HG03571 (cell line): Measurements from ENCODE around the gene TMPRSS7.

Experiments used
- ATAC-seq: cut with Tn5 transposase; IDR thresholded peaks from one replicate; pipeline ENCODE4 v1.9.1; 2021; ENCODE audit not compliant: unreplicated experiment

Gene TMPRSS7

GRCh38 chr3:112034436-112034835, at the start of gene TMPRSS7:
TSS of gene TMPRSS7 (plus strand) at chr3:112034736. CDS start at chr3:112034846, 110 bp downstream.
- ATAC-seq, result no peak

- ATAC-seq, result no peak
Observed at GRCh38 chr3:111986800-111987199, 47.7 kb upstream of the TMPRSS7 start.

DNA sequence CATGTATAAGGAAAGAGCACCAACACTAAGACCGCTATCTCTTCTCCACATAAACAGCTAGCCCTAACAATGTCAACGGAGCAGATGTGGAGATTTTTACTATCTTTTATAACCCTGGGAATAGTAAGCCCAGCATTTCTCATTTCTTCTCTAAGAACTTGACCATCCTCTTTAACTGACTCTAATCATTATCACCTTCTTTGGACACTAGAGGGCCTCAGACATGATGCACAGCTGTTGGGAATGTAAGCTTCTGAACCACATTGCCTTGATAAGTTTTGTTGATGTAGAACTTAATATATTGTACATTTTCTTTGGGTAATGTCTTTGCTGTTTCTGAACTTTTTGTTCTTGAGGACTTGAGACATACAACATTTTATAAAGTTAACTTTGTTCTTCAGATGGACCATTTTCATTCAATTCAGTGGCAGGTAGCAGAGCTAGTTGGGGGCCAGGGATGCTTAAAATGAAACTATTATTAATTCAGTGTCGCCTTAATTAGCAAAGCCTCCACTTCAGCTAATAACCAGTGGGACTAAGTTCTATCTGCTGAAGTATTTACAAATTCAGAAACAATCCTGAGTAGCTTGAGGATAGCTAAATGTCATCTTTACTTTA, 45.4 kb upstream of the TMPRSS7 start:
- ATAC-seq, result peak; percentile 79

GRCh38 chr3:111993038-111993437, 41.5 kb upstream of the TMPRSS7 start:
- ATAC-seq, result no peak

DNA sequence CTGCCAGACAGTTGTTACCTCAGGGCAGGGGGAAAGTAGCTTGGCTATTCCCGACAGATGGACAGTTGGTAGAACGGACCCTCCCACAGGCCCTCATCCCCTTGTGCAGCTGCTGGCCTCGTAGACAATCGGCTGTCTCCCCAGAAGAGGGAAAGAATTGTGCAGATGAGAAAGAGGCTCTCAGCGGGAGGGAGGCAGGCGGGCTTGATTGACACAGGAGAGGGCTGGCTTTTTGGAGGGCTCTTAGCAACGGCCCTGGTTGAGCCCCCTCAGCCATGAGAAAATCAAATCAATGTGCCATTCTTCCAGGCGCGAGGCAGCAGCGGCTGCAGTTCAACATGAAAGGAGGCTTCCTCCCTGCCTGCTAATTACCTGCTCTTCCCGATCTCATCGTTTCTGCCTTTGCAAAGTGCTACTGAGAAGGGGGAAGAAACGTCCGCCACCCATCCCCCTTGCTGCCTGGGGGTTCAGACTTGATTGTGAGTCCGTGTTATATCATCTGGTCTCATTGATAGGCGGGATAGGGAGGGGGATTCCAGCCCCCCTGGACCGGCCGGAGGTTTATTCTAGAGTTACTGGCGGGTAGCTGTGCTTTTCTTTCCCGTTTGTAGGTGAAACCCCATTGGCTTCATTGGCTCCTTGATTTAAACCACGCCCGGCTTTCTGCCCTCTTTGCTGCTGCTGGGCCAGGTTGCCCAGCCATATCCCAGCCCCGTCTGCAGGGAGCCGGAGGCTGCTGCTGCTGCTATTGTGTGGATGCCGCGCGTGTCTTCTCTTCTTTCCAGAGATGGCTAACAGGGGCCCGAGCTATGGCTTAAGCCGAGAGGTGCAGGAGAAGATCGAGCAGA, 35.7 kb upstream of the TMPRSS7 start, which contains the start of gene TAGLN3:
TAGLN3 (plus strand) TSS at position 287 of the 848 bp plus-strand sequence; CDS start at position 788, 501 bp downstream.
- no peak for ATAC-seq

DNA sequence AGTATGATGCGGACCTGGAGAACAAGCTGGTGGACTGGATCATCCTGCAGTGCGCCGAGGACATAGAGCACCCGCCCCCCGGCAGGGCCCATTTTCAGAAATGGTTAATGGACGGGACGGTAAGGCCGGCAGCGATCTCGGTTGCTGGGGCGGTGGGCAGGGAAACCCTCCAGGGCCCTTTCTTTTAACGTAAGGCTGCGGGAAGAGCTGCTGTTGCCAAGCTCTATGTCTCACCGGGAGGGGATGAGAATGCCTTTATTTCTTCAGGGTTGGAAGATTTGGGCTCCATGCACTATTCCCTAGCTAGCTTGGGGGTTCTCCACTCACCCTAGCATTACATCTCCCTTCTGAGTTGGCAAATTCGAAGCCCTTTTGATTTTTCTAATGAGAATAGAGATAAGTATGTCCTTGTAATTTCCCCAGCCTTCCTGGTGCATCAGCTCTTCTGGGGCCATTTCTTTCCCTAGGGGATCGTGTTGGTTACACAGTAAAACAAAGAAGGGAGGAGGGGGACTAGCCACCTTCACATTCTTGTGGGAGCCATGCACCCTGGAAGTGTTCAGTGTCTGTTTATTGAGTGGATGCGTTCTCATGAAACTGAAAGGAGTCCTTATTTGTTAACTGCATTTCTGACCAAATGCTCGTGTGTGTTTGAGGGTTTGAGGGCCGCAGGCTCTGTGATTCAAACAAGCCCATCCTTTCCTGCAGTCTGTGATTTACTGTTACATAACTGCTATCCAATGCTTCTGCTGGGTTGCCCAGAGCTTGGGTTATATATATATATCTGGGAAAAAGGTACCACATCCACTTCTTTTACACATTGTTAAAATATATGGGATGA, 34.8 kb upstream of the TMPRSS7 start:
- no peak for ATAC-seq

DNA sequence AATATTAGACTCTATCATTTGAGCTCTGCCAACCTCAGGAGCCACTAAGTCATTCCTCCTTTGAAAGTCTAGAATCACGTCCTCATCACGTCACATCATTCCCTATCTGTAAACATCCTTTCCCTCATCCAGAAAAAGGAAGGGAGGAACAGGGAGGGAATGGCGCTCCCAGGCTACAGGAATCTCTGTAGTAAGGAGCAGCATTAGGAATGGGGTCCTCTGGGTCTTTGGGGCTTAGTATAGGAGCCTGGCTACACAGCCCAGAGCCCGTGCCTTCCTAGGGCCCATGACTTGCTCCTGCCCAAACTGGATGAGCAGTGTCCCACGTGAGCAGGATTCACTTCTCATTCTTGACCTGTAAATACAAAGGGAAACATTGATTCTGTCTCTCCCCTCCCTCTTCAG, 34.2 kb upstream of the TMPRSS7 start:
- no peak for ATAC-seq

GRCh38 chr3:112000966-112001365, 33.6 kb upstream of the TMPRSS7 start:
- ATAC-seq, result no peak

DNA sequence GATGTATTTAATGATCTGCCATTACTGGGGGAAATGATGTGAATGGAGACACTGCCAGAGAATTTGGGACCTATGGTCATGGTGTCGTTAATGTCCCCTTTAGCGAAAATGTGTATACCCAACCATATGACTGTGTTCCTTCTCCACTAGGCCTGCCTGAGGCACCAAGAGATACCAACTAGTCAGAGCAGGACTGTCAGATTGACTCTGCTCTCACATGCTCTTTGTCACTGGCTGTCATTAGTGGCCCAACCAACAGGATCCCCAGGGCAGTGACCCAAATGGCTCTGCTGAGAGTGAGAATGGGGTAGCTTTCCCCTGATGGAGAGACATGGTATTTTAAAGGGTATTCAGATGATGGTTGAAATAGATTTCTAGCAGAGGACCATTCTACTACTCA, 33.0 kb upstream of the TMPRSS7 start:
- no peak for ATAC-seq

GRCh38 chr3:112002096-112002971, 32.2 kb upstream of the TMPRSS7 start:
- no peak for ATAC-seq

- no peak for ATAC-seq
Observed at GRCh38 chr3:112003321-112004080, 31.0 kb upstream of the TMPRSS7 start.

- ATAC-seq, result no peak
Observed at GRCh38 chr3:112004187-112004586, 30.3 kb upstream of the TMPRSS7 start.

GRCh38 chr3:112004669-112005068, 29.9 kb upstream of the TMPRSS7 start:
- ATAC-seq, result no peak

GRCh38 chr3:112005091-112005672, 29.4 kb upstream of the TMPRSS7 start:
- no peak for ATAC-seq

DNA sequence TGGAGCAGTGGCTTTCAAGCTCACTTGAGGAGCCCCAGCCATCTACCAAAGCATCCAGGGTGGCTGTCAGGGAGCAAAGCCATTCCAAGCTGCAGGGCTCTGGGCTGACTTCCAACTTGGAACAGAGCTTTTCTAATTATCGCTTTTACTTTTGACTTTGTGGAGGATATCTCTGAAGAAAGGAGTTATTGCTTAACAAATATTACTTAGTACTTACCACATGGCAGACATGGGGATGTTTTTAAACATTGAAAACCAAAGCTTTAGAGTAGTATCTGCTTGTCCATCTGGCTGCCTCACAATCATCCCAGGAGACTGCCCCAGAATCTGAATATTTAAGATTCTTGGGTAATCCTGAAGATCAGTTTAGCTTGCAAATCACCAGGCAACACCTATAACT, 26.9 kb upstream of the TMPRSS7 start:
- no peak for ATAC-seq

- no peak for ATAC-seq
Observed at GRCh38 chr3:112009670-112010069, 24.9 kb upstream of the TMPRSS7 start.

GRCh38 chr3:112010636-112011035, 23.9 kb upstream of the TMPRSS7 start:
- ATAC-seq, result no peak

GRCh38 chr3:112011376-112011940, 23.1 kb upstream of the TMPRSS7 start:
- no peak for ATAC-seq
